Nephron (organoid): ENCODE measurements around the gene QRFP.

ENCODE experiments used
- H3K27ac Mint-ChIP-seq, 3 experiments: 2 replicates each; pipeline ENCODE4 v1.8.0; 2020; ENCODE audit warnings: mixed read lengths in 3 of 3, mild to moderate bottlenecking in 2 of 3, moderate library complexity in 1 of 3
- H3K27me3 Mint-ChIP-seq: 2 replicates; pipeline ENCODE4 v1.8.0; 2021; ENCODE audit warnings: low read depth, mild to moderate bottlenecking, moderate library complexity, mixed read lengths
- H3K36me3 Mint-ChIP-seq: 2 replicates; pipeline ENCODE4 v1.8.0; 2020; ENCODE audit warnings: low read depth, mixed read lengths
- H3K4me1 Mint-ChIP-seq: 2 replicates; pipeline ENCODE4 v1.8.0; 2020; ENCODE audit warnings: mixed read lengths
- H3K4me3 Mint-ChIP-seq, 3 experiments: 2 replicates each; pipeline ENCODE4 v1.8.0; 2020; ENCODE audit warnings: mild to moderate bottlenecking in 3 of 3, mixed read lengths in 3 of 3, moderate library complexity in 2 of 3
- H3K9me3 Mint-ChIP-seq: 2 replicates; pipeline ENCODE4 v1.8.0; 2020; ENCODE audit warnings: mixed read lengths
- CTCF ChIP-seq, 3 experiments: fragments of 200-600 bp; sonication (generic); IDR thresholded peaks; one replicate each; pipeline ENCODE4 v1.5.0; 2021; ENCODE audit warnings: antibody characterized with exemption in 3 of 3; ENCODE audit not compliant: unreplicated experiment in 3 of 3

QRFP gene

GRCh38 chr9:130917168-130917960 is 20.8 kb upstream of the QRFP start:
- no peak overlapping the region for H3K4me3 Mint-ChIP-seq
- TF ChIP-seq CTCF (IDR thresholded peaks at IDR 0.05; ENCODE audit: unreplicated experiment in 3 of 3), result no peak
- no peak overlapping the region for H3K27ac Mint-ChIP-seq
- no peaks in the 10 kb centered on the region for H3K9me3 Mint-ChIP-seq
- peaks cover 48% of the 10 kb centered on the region for H3K27me3 Mint-ChIP-seq
- no peaks in the 10 kb centered on the region for H3K36me3 Mint-ChIP-seq
- peaks cover 14% of the 10 kb centered on the region for H3K4me1 Mint-ChIP-seq

GRCh38 chr9:130915096-130915447 is 18.5 kb upstream of the QRFP start:
- Mint-ChIP-seq H3K27ac (no peak overlapping the region), H3K9me3 (no peaks in the 10 kb centered on the region), H3K4me1 (peaks cover 4% of the 10 kb centered on the region), H3K4me3 (no peak overlapping the region), H3K36me3 (no peaks in the 10 kb centered on the region), H3K27me3 (peaks cover 44% of the 10 kb centered on the region)
- no peak for TF ChIP-seq CTCF (IDR thresholded peaks at IDR 0.05; ENCODE audit: unreplicated experiment in 3 of 3)

- Mint-ChIP-seq H3K27me3 (peaks cover 43% of the 10 kb centered on the region), H3K27ac (no peak overlapping the region), H3K4me1 (peaks cover 4% of the 10 kb centered on the region)
Measured at GRCh38 chr9:130914417-130915095, 17.9 kb upstream of the QRFP start.

GRCh38 chr9:130913599-130914416 is 17.2 kb upstream of the QRFP start:
- H3K4me1 Mint-ChIP-seq, result peaks cover 4% of the 10 kb centered on the region
- no peaks in the 10 kb centered on the region for H3K9me3 Mint-ChIP-seq
- no peak overlapping the region for H3K4me3 Mint-ChIP-seq
- TF ChIP-seq CTCF (IDR thresholded peaks at IDR 0.05; ENCODE audit: unreplicated experiment in 3 of 3), result no peak
- H3K27ac Mint-ChIP-seq, result no peak overlapping the region
- H3K27me3 Mint-ChIP-seq, result peaks cover 43% of the 10 kb centered on the region
- no peaks in the 10 kb centered on the region for H3K36me3 Mint-ChIP-seq

More at GRCh38 chr9:130914417-130915095, 17.9 kb upstream of the QRFP start:
- Mint-ChIP-seq H3K4me3 (no peak overlapping the region), H3K9me3 (no peaks in the 10 kb centered on the region), H3K36me3 (no peaks in the 10 kb centered on the region)
- TF ChIP-seq CTCF (IDR thresholded peaks at IDR 0.05; ENCODE audit: unreplicated experiment in 3 of 3), result no peak

- H3K4me1 Mint-ChIP-seq, result peaks cover 4% of the 10 kb centered on the region
Measured at GRCh38 chr9:130912932-130913598, 16.5 kb upstream of the QRFP start.

More at GRCh38 chr9:130912932-130913598, 16.5 kb upstream of the QRFP start:
- Mint-ChIP-seq H3K4me3 (no peak overlapping the region), H3K9me3 (no peaks in the 10 kb centered on the region), H3K36me3 (no peaks in the 10 kb centered on the region), H3K27ac (no peak overlapping the region), H3K27me3 (peaks cover 45% of the 10 kb centered on the region)
- TF ChIP-seq CTCF (IDR thresholded peaks at IDR 0.05; ENCODE audit: unreplicated experiment in 3 of 3), result no peak
